HepG2 (cell line): ENCODE measurements around the gene UBL7. TPM values are rescaled to one million over a fixed set of nuclear protein-coding genes. Genes with fewer than 3 reads are reported as not detected.
A peak's percentile ranks its signal among the peaks of the same experiment; 100 is the strongest.

Experiments used
- ARNT2 ChIP-seq: sonication (generic); formaldehyde crosslinking; IDR thresholded peaks from 2 replicates; pipeline ENCODE4 v1.8.0; 2022; ENCODE audit warnings: mild to moderate bottlenecking, low read depth, missing genetic modification reagents, moderate library complexity
- ATF7 ChIP-seq, 2 experiments: fragments of 450-650 bp in 1 of 2; sonication (generic) in 1 of 2; formaldehyde crosslinking in 1 of 2; IDR thresholded peaks; 2 replicates each; pipeline versions ENCODE4 v1.4.0 to v1.6.1; 2016 to 2020; ENCODE audit warnings: antibody characterized with exemption in 1 of 2, mild to moderate bottlenecking in 1 of 2, missing genetic modification reagents in 1 of 2
- DNMT1 ChIP-seq: sonication (generic); formaldehyde crosslinking; IDR thresholded peaks from 2 replicates; pipeline ENCODE4 v1.5.1; 2020; ENCODE audit warnings: mild to moderate bottlenecking, missing genetic modification reagents
- FOXK1 ChIP-seq: sonication (generic); formaldehyde crosslinking; IDR thresholded peaks from 2 replicates; pipeline ENCODE4 v1.4.0; 2020; ENCODE audit warnings: low read depth, missing genetic modification reagents, borderline replicate concordance
- MXD3 ChIP-seq: IDR thresholded peaks from 2 replicates; pipeline ENCODE4 v1.6.1; 2016; ENCODE audit warnings: mild to moderate bottlenecking, missing biosample characterization, missing genetic modification reagents
- RAD51 ChIP-seq: fragments of 450-650 bp; IDR thresholded peaks from 2 replicates; pipeline ENCODE4 v1.6.1; 2016; ENCODE audit warnings: borderline replicate concordance
- RBFOX2 ChIP-seq: fragments of 200-400 bp; formaldehyde crosslinking; IDR thresholded peaks from 2 replicates; pipeline ENCODE4 v1.6.1; 2017; ENCODE audit warnings: low read depth, mild to moderate bottlenecking, low read length
- SP5 ChIP-seq: IDR thresholded peaks from 2 replicates; pipeline ENCODE4 v1.6.1; 2016; ENCODE audit warnings: low read depth, borderline replicate concordance
- ZBTB37 ChIP-seq: sonication (generic); formaldehyde crosslinking; IDR thresholded peaks from 2 replicates; pipeline ENCODE4 v1.4.0; 2020; ENCODE audit warnings: mild to moderate bottlenecking, missing genetic modification reagents
- ZNF558 ChIP-seq: sonication (generic); formaldehyde crosslinking; IDR thresholded peaks from 2 replicates; pipeline ENCODE4 v1.9.0; 2022; ENCODE audit warnings: mild to moderate bottlenecking, missing genetic modification reagents, borderline replicate concordance
- ZZZ3 ChIP-seq: sonication (generic); formaldehyde crosslinking; IDR thresholded peaks from 2 replicates; pipeline ENCODE4 v1.4.0; 2020; ENCODE audit warnings: missing genetic modification reagents, mild to moderate bottlenecking, borderline replicate concordance
- polyA plus RNA-seq, 8 experiments: library from polyadenylated mRNA; depleted of rRNA in 3 of 8; stranded (reverse) in 7 of 8; unstranded in 1 of 8; fragments of >200 nt; fragmentation: Illumina TruSeq in 4 of 8; extraction: Trizol in 4 of 8; gene quantifications; 2 replicates each; pipeline versions ENCODE4 v1.2.1 to v1.2.3, GENCODE V29; 2011 to 2016; ENCODE audit warnings: low read depth in 4 of 8, missing spikeins in 1 of 8, mixed read lengths in 1 of 8; ENCODE audit not compliant: insufficient read depth in 1 of 8
- total RNA-seq, 5 experiments: library from RNA; depleted of rRNA; stranded (reverse); fragments of >200 nt; fragmentation: Illumina TruSeq; extraction: Trizol; gene quantifications; 2 replicates each; pipeline ENCODE4 v1.2.3, GENCODE V29; 2016; ENCODE audit warnings: low read depth in 1 of 5
- TF ChIP-seq, protein P1 (sequence below): sonication (generic); formaldehyde crosslinking; IDR thresholded peaks from 2 replicates; pipeline ENCODE4 v1.8.1; 2022; ENCODE audit warnings: low read depth, mild to moderate bottlenecking, missing genetic modification reagents
- TF ChIP-seq, protein P2 (sequence below): sonication (generic); formaldehyde crosslinking; IDR thresholded peaks from 2 replicates; pipeline ENCODE4 v1.9.0; 2021; ENCODE audit warnings: mild to moderate bottlenecking, missing genetic modification reagents
- TF ChIP-seq, protein P3 (sequence below): sonication (generic); formaldehyde crosslinking; IDR thresholded peaks from 2 replicates; pipeline ENCODE4 v1.5.1; 2020; ENCODE audit warnings: mild to moderate bottlenecking, moderate library complexity, missing genetic modification reagents

The UBL7 gene
- total and polyA plus RNA-seq, 2 of the 13 experiments (the other 11 are each of a cell fraction or from before 2014, with no cell fraction given), result 55.0 to 63.5 TPM

DNA sequence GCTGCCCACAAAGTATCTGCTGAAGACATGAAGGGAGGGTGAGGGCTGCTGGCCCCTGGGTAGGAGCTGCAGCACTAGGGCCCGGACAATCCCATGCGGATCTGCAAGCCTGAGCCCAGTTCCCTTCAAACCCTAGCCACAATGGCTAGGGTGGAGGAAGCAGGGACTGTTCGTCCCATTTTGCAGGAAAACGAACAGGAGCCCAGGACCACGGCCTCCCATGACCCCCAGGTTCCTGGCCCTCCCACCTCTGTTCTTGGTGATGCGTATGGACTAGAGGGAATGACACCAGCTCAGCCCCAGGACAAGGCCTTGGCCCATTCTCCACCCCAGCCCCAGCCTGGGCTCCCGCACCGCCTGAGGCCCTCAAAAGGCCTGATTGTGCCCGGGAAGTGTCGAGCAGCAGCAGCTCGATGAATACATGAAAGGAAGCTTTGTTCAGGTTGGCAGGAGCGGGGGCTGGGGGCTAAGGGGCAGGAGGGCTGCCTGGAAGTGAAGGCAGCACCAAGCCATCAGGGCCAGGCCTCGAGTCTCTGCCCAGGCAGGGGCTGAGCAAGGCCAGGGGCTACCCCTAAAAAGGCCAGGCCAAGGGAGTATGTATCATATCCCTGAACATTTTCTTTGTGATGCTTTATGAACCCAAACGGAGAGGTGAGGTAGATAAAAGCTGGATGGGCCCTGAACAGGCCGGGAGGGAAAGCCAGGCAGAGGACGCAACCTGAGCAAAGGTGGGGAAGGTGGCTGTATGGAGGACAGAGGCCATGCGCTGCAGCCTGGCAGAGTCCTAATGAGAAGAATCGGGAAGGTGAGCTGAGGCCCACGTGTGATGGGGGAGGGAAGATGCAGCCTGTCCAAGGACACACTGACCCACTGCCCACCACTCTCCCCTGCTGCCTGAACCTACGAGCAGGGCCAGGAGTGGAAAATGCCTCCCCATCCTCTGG lies 39.4 kb downstream of the UBL7 start (continued):
- TF ChIP-seq, protein P1, sequence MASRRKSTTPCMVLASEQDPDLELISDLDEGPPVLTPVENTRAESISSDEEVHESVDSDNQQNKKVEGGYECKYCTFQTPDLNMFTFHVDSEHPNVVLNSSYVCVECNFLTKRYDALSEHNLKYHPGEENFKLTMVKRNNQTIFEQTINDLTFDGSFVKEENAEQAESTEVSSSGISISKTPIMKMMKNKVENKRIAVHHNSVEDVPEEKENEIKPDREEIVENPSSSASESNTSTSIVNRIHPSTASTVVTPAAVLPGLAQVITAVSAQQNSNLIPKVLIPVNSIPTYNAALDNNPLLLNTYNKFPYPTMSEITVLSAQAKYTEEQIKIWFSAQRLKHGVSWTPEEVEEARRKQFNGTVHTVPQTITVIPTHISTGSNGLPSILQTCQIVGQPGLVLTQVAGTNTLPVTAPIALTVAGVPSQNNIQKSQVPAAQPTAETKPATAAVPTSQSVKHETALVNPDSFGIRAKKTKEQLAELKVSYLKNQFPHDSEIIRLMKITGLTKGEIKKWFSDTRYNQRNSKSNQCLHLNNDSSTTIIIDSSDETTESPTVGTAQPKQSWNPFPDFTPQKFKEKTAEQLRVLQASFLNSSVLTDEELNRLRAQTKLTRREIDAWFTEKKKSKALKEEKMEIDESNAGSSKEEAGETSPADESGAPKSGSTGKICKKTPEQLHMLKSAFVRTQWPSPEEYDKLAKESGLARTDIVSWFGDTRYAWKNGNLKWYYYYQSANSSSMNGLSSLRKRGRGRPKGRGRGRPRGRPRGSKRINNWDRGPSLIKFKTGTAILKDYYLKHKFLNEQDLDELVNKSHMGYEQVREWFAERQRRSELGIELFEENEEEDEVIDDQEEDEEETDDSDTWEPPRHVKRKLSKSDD (CRISPR knock-in tag), result no peak
- TF ChIP-seq ARNT2 (CRISPR knock-in tag), result no peak
- TF ChIP-seq, protein P2, sequence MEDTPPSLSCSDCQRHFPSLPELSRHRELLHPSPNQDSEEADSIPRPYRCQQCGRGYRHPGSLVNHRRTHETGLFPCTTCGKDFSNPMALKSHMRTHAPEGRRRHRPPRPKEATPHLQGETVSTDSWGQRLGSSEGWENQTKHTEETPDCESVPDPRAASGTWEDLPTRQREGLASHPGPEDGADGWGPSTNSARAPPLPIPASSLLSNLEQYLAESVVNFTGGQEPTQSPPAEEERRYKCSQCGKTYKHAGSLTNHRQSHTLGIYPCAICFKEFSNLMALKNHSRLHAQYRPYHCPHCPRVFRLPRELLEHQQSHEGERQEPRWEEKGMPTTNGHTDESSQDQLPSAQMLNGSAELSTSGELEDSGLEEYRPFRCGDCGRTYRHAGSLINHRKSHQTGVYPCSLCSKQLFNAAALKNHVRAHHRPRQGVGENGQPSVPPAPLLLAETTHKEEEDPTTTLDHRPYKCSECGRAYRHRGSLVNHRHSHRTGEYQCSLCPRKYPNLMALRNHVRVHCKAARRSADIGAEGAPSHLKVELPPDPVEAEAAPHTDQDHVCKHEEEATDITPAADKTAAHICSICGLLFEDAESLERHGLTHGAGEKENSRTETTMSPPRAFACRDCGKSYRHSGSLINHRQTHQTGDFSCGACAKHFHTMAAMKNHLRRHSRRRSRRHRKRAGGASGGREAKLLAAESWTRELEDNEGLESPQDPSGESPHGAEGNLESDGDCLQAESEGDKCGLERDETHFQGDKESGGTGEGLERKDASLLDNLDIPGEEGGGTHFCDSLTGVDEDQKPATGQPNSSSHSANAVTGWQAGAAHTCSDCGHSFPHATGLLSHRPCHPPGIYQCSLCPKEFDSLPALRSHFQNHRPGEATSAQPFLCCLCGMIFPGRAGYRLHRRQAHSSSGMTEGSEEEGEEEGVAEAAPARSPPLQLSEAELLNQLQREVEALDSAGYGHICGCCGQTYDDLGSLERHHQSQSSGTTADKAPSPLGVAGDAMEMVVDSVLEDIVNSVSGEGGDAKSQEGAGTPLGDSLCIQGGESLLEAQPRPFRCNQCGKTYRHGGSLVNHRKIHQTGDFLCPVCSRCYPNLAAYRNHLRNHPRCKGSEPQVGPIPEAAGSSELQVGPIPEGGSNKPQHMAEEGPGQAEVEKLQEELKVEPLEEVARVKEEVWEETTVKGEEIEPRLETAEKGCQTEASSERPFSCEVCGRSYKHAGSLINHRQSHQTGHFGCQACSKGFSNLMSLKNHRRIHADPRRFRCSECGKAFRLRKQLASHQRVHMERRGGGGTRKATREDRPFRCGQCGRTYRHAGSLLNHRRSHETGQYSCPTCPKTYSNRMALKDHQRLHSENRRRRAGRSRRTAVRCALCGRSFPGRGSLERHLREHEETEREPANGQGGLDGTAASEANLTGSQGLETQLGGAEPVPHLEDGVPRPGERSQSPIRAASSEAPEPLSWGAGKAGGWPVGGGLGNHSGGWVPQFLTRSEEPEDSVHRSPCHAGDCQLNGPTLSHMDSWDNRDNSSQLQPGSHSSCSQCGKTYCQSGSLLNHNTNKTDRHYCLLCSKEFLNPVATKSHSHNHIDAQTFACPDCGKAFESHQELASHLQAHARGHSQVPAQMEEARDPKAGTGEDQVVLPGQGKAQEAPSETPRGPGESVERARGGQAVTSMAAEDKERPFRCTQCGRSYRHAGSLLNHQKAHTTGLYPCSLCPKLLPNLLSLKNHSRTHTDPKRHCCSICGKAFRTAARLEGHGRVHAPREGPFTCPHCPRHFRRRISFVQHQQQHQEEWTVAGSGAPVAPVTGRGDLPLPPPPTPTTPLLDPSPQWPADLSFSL (CRISPR knock-in tag), result no peak
- TF ChIP-seq RAD51, result no peak
- TF ChIP-seq DNMT1 (CRISPR knock-in tag), result peak; percentile 22; the same call in 1 of the 2 replicates
- TF ChIP-seq MXD3, result no peak
- TF ChIP-seq RBFOX2, result peak; percentile 40; the same call in 1 of the 2 replicates
- TF ChIP-seq, protein P3, sequence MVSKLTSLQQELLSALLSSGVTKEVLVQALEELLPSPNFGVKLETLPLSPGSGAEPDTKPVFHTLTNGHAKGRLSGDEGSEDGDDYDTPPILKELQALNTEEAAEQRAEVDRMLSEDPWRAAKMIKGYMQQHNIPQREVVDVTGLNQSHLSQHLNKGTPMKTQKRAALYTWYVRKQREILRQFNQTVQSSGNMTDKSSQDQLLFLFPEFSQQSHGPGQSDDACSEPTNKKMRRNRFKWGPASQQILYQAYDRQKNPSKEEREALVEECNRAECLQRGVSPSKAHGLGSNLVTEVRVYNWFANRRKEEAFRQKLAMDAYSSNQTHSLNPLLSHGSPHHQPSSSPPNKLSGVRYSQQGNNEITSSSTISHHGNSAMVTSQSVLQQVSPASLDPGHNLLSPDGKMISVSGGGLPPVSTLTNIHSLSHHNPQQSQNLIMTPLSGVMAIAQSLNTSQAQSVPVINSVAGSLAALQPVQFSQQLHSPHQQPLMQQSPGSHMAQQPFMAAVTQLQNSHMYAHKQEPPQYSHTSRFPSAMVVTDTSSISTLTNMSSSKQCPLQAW (CRISPR knock-in tag), result no peak
- TF ChIP-seq ZZZ3, result no peak
- no peak for TF ChIP-seq ATF7 (IDR thresholded peaks at IDR 0.05)
- TF ChIP-seq ATF7 (CRISPR knock-in tag; IDR thresholded peaks at IDR 0.05), result no peak
- no peak for TF ChIP-seq ZNF558 (CRISPR knock-in tag)
- TF ChIP-seq ZBTB37 (CRISPR knock-in tag), result no peak
- peak; percentile 49 for TF ChIP-seq SP5
- no peak for TF ChIP-seq FOXK1 (CRISPR knock-in tag)
